ENCODE results near the gene AAMDC.
"Not testable (repeated sequence)": the region's sequence is repeated elsewhere in the genome, so short reads cannot be mapped to it uniquely, and the experiment has no call there.

Gene AAMDC

DNA sequence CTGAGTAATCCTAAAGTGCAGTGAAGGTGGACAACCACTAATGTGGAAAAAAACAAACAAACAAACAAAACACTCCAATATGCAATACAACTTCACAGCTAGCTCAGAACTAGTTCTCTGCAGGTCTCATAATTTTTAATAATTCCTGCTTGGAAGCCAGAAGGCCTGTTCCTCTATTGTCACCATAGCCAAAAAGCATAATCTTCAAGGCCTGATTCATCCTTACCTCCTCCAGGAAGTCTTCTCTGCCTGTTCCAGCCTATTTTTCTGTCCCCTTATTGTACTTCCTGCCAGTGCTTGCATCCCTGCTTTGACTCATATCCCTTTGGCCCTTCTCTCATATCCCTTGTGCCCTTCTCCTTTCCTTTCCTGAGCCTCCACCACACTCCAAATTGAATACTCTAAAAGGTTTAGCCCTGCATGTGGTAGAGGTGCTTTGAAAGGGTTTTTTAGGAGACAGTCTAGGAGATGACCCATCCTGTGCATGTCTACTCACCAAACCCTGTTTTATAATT, 69.2 kb downstream of the AAMDC start:
- not testable (repeated sequence) for DNase-seq

DNA sequence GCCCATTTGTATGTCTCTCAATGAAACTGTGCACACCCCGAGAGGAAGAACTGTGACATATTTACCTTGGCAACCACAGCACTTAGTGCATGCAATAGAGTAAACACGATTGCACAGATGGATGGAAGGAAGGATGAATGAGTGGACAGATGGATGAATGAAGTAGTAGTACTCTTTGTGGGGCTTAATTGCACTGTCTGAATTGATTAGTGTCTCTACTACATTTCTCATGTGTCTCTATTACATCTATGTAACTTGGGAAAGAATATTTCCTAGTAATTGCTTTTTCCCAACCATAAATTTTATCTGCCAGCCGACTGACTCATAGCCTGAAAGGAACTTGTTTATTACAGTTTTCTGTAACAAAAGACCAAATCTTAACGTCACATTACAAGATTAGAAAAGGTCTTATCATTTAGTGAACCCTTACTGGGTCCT, 69.7 kb downstream of the AAMDC start:
- DNase-seq = not testable (repeated sequence)

DNA sequence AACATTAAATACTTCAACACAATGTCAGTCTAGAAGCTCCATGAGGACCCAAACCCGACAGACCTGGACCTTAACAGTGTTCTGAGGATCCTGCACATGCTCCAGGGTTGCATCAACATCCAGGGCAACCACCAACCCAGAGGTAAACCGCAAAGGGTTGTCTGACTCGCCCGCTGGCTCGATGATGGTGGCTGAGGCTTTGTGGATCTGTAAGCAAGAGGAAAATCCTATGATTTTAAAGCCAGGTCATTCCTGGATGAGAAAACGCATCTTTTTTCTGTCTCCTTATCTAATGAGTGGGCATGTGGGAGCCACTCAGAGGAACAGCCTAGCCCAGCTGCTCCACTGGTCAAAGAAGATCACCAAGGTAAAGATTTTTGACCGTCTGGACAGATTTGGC, 70.3 kb downstream of the AAMDC start:
- DNase-seq = not testable (repeated sequence)

DNA sequence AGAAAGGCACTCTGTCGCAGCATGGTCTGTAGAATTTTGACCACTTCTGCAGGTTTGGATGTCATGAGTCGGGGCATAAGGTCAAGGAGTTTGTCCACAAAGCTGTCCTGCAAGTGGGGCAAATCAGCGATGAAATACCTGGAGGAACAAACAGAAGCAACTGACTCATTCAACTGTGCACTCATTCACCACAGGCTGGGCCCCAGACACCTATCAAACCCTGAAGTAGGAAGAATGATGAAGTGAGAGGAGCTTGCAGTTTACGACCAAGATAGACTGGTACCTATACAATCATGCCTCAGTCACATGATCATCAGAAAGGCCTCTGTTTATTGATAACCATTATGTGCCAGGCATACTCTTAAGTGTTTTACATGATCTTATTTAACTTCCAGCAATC, 70.8 kb downstream of the AAMDC start:
- not testable (repeated sequence) for DNase-seq

DNA sequence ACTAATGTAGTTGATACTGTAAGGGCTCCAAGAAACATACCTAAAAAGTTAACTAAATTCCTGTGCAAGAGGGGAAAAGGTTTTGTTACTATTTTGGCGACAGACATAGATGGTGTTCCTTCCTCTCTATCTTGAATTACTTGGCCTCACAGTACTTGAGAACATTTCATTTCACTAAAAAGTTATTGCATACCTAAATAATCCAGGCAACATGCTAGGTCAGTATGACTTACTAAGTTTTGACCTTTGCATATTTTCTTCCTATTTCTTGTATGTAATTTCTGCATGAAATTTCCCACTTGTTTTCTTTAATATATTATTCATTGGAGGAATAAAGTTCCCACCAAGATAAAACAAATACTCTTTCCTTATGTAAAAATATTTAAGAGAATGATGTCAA, 74.0 kb downstream of the AAMDC start:
- DNase-seq = not testable (repeated sequence)

DNA sequence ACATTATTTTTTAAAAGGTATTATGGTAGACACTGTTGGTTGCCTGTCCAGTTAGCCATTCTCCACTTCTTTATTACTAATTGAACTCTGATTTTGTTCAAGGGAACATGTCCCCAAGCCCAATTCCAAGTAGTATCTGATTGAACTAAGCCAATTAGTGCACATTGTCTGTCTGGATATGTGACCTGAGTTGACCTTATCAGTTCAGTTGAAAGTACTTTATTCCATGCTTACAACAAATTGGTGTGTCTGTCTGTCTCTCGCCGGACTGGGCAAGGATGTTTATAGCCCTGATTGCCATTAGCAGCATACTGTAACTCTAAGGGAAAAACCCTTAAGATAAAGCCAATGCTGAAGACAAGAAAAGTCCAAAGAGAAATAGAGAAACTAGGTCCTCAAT, 87.9 kb downstream of the AAMDC start:
- no peak for DNase-seq

DNA sequence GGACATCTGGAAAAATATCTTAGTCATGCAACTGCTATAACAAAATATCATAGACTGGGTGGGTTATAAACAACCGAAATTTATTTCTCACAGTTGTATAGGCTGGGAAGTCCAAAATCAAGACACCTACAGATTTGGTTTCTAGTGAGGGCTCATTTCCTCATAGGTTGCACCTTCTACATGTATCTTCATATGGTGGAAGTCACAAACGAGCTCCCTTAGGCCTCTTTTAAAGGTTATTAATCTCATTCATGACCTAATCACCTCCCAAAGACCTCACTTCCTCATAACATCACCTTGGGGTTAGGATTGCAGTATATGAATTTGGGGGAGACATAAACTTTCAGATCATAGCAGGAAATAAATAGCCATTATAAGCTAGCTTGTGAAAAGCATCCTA, 88.3 kb downstream of the AAMDC start:
- no peak for DNase-seq

DNA sequence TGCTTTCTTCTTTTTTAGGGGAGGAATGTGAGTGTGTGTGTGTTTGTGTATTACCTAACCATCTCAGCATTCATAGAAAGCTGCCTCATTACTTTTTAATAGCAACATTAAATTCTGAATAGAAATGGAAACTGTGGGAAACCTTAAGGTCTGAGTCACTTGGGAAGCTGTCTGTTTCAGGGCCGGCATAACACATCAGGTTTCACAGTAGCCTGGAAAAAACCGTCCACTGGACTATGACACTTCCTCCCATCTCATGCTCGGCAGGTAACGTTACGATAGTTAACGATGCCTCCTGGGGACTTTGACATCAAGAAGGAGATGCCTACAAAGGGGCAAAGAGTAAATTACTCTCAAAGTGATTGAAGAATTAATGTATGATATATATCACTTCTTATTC, 89.9 kb downstream of the AAMDC start:
- not testable (repeated sequence) for DNase-seq

DNA sequence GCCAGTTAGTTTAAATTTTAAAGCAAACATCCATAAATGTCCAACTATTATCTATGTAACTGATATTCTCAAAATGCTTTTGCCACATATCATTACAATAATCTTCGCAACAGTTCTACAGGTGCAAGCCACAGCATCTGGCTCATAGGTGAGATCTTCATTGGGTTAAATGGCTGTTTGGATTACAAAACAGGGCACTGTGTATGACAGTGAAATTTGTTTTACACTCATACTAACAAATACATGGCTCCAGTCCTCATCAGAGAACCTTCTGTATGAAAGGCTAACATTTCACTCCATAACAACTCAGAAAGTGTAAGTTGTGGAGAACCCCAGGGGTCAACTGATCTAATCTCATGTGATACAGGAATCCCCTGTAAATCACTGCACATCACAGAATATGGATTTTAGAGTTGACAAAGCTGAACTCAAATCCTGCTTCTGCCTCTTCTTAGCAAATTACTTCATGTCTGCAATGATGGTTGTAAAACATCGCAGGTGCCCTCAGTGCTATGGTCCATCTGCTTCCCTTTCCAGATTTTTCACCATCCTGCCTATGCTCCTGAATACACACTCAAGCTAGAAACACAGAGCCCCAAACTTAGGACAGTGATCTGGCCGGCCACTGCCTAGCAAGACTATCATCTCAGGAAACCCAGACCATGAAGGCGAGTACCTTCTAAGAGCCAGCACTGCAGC, 92.8 kb downstream of the AAMDC start:
- DNase-seq = not testable (repeated sequence)

DNA sequence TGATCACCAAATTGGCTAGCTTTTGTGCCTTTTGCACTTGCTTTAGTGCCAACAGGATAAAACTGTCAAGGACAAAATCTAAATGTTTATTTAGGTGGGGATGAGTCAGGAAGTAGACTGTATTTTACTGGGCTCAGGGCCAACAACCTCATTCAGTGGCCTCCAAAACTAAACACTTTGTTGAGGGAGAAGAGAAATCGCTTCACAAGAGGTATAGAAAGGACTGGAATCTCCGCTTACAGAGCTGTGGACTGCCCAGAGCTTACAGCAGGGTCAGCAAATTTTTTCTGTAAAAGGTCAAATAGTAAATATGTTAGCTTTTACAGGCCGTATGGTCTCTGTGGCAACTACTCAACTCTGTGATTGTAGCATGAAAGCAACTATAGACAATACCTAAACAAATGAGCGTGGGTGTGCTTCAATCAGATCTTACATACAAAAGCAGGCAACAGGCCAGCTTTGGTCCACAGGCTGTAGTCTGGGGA, 93.4 kb downstream of the AAMDC start:
- not testable (repeated sequence) for DNase-seq

DNA sequence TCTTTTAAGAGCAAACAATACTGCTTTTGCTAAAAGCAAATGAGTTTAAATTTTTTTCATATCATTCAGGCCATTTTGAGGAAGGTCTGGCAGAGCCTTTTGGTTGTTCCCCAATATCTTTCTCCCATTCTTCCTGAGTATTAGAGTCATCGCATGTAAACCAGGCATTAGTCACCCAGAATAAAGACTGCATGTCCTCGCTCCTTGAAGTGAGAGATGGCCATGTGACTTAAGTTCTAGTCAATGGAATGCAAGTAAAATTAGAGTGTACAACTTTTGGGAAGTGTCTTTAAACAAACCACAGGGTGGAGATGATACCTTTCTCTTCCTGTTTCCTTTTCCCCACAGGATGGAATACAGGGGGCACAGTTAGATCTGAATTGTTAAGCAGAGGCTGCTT, 96.8 kb downstream of the AAMDC start:
- not testable (repeated sequence) for DNase-seq
